ENCODE results near the gene PRSS33.

- TF ChIP-seq CTCF (IDR thresholded peaks at IDR 0.05) (no peak), POLR2A (IDR thresholded peaks at IDR 0.05) (peak; percentile 52 to 55)
These were observed 10.0 kb downstream of the PRSS33 start, which contains the start of gene ELOB for GRCh38 chr16:2777231-2777902.
